Activated T-cell treated with anti-CD3 and anti-CD28 coated beads for 4 hours (primary cell): ENCODE measurements around the gene TMEM44.
"Not testable (repeated sequence)": the region's sequence is repeated elsewhere in the genome, so short reads cannot be mapped to it uniquely, and the experiment has no call there.

Experiments
- DNase-seq: peaks from one replicate; pipeline ENCODE4 v3.0.0-alpha.2; 2020

TMEM44 gene

DNA sequence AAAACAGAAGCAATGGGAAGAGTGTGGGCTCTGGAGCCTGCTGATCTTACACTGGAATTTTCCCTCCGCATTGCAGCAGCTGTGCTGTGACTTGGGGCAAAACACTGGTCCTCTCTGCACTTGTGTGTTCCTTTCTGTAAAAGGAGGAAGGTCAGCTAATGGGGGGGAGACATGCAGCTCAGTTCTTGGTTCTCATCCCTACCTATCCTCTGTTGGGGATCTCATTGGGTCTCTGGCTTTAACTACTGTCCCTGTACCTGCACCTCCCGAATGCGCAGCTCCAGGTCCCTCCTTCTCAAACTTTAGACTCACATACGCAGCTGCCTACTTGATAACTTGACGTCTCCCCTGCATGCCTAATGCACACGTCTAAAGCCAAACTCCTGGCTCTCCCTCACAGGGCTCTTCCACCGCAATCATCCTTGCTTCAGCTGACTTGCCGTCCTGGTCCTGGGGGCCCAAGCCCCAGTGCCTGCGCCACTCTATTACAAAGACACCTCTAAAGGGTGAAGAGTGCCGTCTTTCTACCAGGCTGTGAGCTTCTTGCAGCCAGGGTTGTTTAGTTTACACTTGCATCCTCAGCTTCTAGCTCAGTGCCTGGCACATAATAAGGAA is 5.9 kb upstream of the TMEM44 start:
- DNase-seq: no peak

DNA sequence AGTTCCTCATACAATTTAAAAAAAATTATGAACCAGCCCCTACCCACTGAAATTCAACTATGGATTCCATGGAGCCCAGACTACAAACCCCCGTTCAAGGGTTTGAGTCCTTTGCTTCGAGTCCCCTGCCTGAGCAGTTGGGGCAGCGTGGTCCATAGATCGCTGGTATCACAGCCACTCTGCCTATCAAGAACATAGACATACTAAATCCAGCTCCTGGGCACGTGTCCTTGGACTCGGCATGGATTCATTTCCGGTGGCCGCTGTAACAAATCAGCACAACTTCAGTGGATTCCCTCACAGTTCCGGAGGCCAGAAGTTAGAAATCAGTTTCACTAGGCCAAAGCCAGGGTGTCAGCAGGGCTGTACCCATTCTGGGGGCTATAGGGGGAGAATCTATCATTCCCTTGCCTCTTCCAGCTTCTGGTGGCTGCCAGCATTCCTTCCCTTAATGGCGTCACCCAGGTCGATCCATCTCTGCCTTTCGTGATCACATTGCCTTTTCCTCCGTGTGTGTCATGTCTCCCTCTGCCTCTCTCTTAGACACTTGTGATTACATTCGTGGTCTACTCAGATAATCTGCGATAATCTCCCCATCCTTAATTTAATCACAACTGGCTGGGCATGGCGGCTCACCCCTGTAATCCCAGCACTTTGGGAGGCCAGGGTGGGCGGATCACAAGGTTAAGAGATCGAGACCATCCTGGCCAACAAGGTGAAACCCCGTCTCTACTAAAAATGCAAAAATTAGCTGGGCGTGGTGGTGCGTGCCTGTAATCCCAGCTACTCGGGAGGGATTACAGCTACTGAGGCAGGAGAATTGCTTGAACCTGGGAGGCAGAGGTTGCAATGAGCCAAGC is 4.6 kb upstream of the TMEM44 start:
- no peak for DNase-seq

DNA sequence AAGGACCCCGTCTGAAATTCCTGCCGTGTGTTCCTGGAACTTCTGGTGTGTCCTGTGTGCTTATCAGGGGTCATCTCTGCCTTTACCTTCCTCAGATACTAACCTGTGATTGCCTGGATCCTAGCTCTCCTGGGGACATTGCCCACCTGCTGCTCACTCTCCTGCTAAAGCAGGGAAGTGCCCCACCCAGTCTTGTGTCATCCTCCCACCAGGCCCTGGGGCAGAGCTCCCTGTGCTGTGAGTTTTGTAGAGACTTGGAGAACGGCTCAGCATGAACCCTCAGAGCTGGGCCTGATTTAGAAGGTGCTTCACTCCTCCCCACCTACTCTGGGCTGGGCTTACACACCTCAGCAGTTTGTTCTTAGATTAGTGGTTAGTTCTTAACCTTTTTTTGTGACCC is 3.8 kb upstream of the TMEM44 start:
- DNase-seq: no peak

- no peak for DNase-seq
Observed at GRCh38 chr3:194632809-194633348, 340 bp downstream of the TMEM44 start.

DNA sequence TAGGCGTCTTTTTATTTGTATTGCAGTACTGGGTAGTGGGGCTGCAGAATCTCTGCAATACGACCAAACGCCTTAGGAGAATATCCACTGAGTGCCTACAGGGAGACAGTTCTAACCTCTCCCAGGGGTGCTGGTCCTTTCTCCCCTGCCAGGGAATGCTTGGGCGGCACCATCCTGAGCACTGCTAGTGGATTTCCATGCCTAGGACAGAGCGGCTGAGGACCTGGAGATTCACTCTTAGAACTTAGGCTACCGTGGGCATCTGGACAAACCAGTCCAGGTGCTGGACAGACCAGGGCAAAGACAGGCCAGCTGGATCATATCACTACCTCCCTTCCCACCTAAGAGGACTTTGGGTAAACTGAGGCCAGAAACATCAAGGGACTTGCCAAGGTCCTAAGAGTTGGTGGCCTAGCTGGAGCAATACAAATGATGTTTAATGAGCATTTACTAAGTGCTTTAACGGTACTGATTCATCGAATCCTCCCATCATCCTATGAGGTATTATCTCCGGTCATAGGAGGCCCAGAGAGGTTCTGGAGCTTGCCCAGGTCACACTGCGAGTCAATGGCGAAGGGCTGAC is 902 bp downstream of the TMEM44 start:
- no peak for DNase-seq

DNA sequence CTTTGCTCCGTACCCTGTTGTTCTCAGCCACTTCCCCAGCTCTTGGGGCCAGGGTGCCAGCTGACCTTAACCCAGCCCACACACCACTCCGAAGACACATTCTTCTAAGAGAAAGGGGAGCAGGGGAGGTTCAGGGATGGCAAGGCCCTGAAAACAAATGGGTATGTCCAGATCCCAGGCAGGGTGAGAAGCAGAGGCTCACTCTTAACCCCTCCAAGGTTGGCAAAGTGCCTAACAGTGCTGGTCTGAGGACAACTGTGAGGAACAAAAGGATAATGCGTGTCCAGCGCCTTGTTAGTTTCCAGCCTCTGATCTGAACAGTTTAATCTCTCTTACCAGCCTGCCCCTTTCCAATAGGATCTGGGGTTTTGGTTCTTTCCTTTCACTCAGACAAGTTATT is 1.5 kb downstream of the TMEM44 start:
- no peak for DNase-seq

- DNase-seq: not testable (repeated sequence)
Observed at GRCh38 chr3:194630681-194631080, 2.5 kb downstream of the TMEM44 start.

DNA sequence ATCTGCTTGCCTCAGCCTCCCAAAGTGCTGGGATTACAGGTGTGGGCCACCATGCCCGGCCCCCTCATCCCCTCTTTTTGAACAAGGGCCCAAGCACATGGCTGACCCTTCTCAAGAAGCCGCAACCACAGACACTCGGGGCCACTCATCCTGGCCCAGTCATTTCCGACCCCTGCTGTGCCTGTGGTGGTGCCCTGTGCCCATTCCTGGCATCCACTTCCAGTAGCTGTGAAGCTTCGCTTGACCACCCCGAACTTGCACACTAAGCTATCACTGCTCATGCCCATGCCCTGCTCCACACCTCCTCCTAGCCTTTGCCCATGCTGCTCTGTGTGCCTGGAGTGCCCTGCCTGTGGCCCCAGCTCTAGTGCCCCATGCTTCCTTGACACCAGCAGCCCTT is 8.3 kb downstream of the TMEM44 start:
- DNase-seq: no peak

GRCh38 chr3:194623449-194624290 is 9.5 kb downstream of the TMEM44 start:
- DNase-seq: no peak

- DNase-seq: no peak
Observed at GRCh38 chr3:194622621-194623340, 10.4 kb downstream of the TMEM44 start.

- no peak for DNase-seq
Observed at GRCh38 chr3:194621947-194622346, 11.3 kb downstream of the TMEM44 start.

DNA sequence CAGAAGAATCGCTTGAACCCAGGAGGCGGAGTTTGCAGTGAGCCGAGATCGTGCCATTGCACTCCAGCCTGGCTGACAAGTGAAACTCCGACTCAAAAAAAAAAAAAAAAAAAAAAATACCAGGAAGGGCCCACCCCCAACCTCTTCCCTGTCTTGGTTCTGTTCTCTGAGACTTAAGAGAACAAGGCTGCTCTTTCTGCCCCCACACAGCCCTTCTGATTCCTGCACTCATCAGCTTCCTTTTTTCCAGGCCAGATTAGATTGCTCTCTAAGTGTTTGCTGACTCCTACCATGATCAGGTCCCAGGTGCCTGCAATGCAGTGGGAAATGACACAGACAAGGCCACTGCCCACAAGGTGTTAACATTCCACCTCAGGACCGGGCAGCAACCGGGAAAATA is 13.0 kb downstream of the TMEM44 start:
- no peak for DNase-seq

GRCh38 chr3:194619741-194620140 is 13.5 kb downstream of the TMEM44 start:
- DNase-seq: no peak

DNA sequence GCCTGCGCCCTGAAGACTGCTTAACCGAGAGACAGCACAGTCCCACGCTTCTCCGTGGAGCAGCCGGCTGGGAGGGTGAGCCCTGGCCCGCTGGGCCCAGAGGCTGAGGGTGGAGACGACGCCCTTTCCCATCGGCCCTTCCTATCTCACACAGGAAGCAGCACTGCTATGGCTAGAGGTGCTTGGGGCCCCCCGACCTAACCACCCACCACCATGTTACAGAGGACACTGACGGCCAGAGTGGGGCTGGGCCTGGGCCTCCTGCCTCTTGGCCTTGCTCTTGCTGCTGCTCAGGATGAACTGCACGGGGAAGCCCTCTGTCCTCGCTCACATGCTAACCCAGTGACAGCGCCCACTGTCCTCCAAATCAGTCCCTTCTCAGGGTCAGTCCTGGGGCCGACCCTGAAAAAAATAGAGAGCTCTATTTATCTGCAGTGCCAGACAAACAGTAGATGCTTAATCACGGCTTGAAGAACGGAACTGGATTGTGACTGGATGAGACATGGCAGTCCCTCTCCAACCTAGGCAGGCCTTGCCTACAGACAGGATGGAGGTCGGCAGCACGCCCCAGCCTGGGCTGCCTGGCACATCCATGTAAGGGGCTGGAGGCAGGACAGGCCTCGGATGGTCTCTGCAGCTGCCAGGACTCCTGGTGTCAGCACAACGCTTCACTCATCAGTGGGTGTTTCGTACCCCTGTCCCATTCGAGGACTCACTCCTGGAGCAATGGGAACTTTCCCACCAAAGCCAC is 14.2 kb downstream of the TMEM44 start:
- DNase-seq: no peak

GRCh38 chr3:194617827-194618226 is 15.4 kb downstream of the TMEM44 start:
- no peak for DNase-seq

- DNase-seq: no peak
Observed at GRCh38 chr3:194617143-194617671, 16.0 kb downstream of the TMEM44 start.

DNA sequence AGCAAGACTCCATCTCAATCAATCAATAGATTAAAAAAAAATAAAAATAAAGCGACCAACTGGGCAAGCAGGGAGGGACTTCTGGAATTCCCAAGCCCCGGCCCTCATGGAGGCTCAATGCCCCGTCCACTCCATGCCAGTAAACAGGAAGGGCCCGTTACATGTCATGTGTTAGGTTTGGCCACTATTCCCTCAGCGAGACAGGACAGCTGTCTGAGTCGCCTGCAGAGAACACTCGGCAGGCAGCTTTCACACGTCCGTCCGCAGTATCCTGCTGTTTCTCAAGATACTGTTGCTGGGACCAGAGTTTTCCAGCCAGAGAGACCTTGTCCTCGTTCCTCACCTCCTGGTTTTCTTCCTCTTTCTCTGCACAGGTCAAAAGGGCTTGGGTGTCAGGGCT is 18.0 kb downstream of the TMEM44 start:
- no peak for DNase-seq

- no peak for DNase-seq
Observed at GRCh38 chr3:194612221-194612620, 21.0 kb downstream of the TMEM44 start.

DNA sequence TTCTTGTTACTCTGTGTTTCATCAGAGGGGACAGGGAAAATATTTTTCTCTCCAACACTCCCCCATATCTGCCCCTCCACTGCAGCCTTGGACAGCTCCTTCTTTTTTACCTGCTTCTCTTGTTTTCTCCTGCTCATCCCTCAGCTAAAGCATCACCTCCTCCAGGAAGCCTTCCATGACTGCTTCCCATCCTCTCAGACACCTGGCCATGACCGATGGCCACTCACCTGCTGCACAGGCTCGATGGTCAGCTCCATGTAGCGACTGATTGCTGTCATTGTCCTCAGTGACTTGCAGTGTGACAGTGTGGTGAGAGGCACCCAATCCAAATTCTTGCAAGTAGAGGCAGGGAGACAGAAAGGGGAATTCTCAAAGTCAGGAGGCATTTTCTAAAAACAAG is 22.5 kb downstream of the TMEM44 start:
- no peak for DNase-seq

DNA sequence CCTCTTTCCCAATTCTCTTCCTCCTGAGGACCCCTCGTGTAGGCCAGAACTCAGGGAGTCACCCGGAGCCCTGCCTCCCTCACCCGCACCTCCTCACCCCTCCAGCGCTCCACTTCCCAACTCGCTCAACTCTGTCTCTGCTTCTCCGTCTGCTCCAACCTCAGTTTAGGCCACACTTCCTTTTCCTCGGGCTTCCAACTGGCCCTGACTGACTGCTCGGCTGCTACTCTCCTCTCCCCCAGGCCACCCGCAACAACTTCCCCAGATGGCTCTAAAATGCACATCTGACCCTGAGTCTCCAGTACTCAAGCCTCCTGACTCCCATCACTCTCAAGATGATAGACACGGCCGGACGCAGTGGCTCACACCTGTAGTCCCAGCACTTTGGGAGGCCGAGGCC is 23.6 kb downstream of the TMEM44 start:
- DNase-seq: no peak

DNA sequence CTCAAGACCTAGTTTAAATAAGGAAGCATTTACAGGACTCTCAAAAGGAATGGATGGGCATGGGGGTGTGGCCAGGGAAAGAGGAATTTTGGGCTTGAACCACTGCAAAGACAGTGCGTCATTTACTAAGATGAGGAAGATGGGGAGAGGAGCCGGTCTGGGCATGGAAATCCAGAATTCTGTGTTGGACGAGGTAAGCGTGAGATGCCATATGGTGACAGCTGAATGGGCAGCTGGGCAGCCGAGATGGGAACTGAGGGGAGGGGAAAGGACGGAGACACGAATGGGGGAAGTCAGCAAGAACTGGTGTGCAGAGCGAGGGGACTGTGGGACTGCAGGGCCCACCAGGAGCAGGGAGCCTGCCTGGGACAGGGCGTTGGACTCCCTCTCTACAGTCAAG is 24.2 kb downstream of the TMEM44 start:
- no peak for DNase-seq
